Smooth muscle cell (in vitro differentiated cells): ENCODE results near the gene GPC6. TPM values are rescaled to one million over a fixed set of nuclear protein-coding genes. Genes with fewer than 3 reads are reported as not detected.

ENCODE experiments used
- DNase-seq: peaks from one replicate; lab custom pipeline; 2025; ENCODE audit not compliant: unreplicated experiment; lab: John Stamatoyannopoulos, UW
- H2AFZ ChIP-seq: fragments of 200-600 bp; sonication (generic); 2 replicates; pipeline ENCODE4 v1.6.0; 2016; ENCODE audit warnings: antibody characterized with exemption, low read depth, mild to moderate bottlenecking
- H3F3A ChIP-seq: fragments of 200-600 bp; sonication (generic); 2 replicates; pipeline ENCODE4 v1.6.0; 2017; ENCODE audit warnings: antibody characterized with exemption, low read depth
- H3K27ac ChIP-seq: fragments of 200-600 bp; sonication (generic); 2 replicates; pipeline ENCODE4 v1.5.1; 2016; ENCODE audit warnings: low read depth, mild to moderate bottlenecking
- H3K27me3 ChIP-seq: fragments of 200-600 bp; sonication (generic); 2 replicates; pipeline ENCODE4 v1.6.1; 2016; ENCODE audit warnings: low read depth, mild to moderate bottlenecking
- H3K36me3 ChIP-seq: fragments of 200-600 bp; sonication (generic); 2 replicates; pipeline ENCODE4 v1.5.1; 2016; ENCODE audit warnings: low read depth
- H3K4me1 ChIP-seq: fragments of 200-600 bp; sonication (generic); 2 replicates; pipeline ENCODE4 v1.5.1; 2016; ENCODE audit warnings: low read depth
- H3K4me2 ChIP-seq: fragments of 200-600 bp; sonication (generic); 2 replicates; pipeline ENCODE4 v1.6.0; 2016; ENCODE audit warnings: mild to moderate bottlenecking
- H3K4me3 ChIP-seq: fragments of 200-600 bp; sonication (generic); 2 replicates; pipeline ENCODE4 v1.5.1; 2016; ENCODE audit warnings: mild to moderate bottlenecking
- H3K79me2 ChIP-seq: fragments of 200-600 bp; sonication (generic); 2 replicates; pipeline ENCODE4 v1.6.0; 2016; ENCODE audit warnings: low read depth, mild to moderate bottlenecking
- H3K9ac ChIP-seq: fragments of 200-600 bp; sonication (generic); 2 replicates; pipeline ENCODE4 v1.6.0; 2016; ENCODE audit warnings: low read depth
- H3K9me3 ChIP-seq: fragments of 200-600 bp; sonication (generic); replicated peaks from 2 replicates; pipeline ENCODE4 v1.5.1; 2016; ENCODE audit warnings: low read depth
- H4K20me1 ChIP-seq: fragments of 200-600 bp; sonication (generic); 2 replicates; pipeline ENCODE4 v1.6.0; 2016; ENCODE audit warnings: low read depth
- WGBS: methylation state at CpG from one replicate; pipeline ENCODE4 v1.1.7; 2016; ENCODE audit warnings: low lambda C conversion rate; 5-methylcytosine and 5-hydroxymethylcytosine counted together
- polyA plus RNA-seq: library from polyadenylated mRNA; unstranded; fragments of >200 nt; fragmentation: Nextera tagmentation; extraction: Ambion mirVana; gene quantifications from 2 replicates; pipeline ENCODE4 v1.2.1, GENCODE V29; 2016
- total RNA-seq: library from RNA; depleted of rRNA; stranded (reverse); fragments of >200 nt; gene quantifications from 2 replicates; pipeline ENCODE4 v1.2.3, GENCODE V29; 2014
- TF ChIP-seq, protein P1 (sequence below): fragments of 200-600 bp; sonication (generic); IDR thresholded peaks from 2 replicates; pipeline ENCODE4 v1.5.1; 2017; ENCODE audit warnings: borderline replicate concordance, mild to moderate bottlenecking, antibody characterized with exemption; ENCODE audit not compliant: insufficient read depth, poor library complexity, severe bottlenecking

Gene GPC6
- total and polyA plus RNA-seq, 2 experiments from 2014 or later = 19.7 to 68.5 TPM

- no peaks in the 10 kb centered on the region for H3K36me3 ChIP-seq
These were observed 186.1 kb downstream of the GPC6 start for GRCh38 chr13:93412676-93413075.

DNA sequence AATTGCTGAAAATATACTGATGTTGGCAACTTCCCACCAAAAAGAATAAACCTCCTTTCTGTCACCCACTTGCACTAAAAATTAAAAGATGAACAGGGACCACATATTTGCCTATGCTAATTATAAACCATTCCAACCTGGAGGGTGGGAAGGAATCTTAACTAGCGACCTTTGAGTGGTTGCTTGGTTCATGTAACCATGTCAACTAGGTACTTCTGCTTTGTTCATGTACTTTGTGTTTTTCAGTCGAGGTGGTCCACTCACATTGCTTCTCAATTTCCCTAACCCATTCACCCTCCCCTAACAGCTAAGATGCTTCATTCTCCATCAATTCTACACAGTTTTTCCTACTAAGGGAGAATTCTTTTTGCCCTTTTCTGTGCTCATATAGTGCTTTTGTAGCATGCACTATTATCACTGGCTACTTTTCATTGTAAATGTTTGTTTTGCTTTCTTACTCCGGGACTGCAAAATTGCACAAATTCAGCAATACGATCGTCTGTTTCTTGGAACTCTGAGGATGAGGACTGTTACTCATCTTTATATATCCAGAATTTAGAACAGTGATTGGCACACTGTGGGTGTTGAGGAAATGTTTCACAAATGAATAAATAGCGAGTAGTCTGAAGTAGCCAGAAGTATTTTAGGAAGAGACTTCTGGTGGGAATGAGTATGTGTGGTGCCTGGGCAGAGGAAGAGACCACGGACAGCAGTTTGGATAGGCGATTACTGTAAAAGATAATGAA is 187.5 kb downstream of the GPC6 start:
- Histone ChIP-seq H3K4me3 (no peak overlapping the region), H3K36me3 (no peaks in the 10 kb centered on the region), H3K4me1 (no peaks in the 10 kb centered on the region), H3K9me3 (no peaks in the 10 kb centered on the region), H3K27me3 (no peaks in the 10 kb centered on the region), H3K4me2 (peak overlapping the region; percentile 77), H3F3A (peaks cover 6% of the 10 kb centered on the region), H4K20me1 (peaks cover 15% of the 10 kb centered on the region), H3K9ac (no peak overlapping the region), H2AFZ (no peak overlapping the region), H3K79me2 (peaks cover 30% of the 10 kb centered on the region), H3K27ac (no peak overlapping the region)
- WGBS = 35% methylated on average over 8 of the region's 8 CpGs
- TF ChIP-seq, protein P1, sequence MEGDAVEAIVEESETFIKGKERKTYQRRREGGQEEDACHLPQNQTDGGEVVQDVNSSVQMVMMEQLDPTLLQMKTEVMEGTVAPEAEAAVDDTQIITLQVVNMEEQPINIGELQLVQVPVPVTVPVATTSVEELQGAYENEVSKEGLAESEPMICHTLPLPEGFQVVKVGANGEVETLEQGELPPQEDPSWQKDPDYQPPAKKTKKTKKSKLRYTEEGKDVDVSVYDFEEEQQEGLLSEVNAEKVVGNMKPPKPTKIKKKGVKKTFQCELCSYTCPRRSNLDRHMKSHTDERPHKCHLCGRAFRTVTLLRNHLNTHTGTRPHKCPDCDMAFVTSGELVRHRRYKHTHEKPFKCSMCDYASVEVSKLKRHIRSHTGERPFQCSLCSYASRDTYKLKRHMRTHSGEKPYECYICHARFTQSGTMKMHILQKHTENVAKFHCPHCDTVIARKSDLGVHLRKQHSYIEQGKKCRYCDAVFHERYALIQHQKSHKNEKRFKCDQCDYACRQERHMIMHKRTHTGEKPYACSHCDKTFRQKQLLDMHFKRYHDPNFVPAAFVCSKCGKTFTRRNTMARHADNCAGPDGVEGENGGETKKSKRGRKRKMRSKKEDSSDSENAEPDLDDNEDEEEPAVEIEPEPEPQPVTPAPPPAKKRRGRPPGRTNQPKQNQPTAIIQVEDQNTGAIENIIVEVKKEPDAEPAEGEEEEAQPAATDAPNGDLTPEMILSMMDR = no peak
- no peak for DNase-seq

More at GRCh38 chr13:93412676-93413075, 186.1 kb downstream of the GPC6 start:
- no peaks in the 10 kb centered on the region for H3K27me3 ChIP-seq
- TF ChIP-seq, protein P1 = no peak
- H3K79me2 ChIP-seq = peaks cover 17% of the 10 kb centered on the region
- no peak overlapping the region for H3K27ac ChIP-seq
- DNase-seq = no peak
- H4K20me1 ChIP-seq = peaks cover 15% of the 10 kb centered on the region
- H3K4me2 ChIP-seq = no peak overlapping the region
- no peak overlapping the region for H2AFZ ChIP-seq
- peaks cover 6% of the 10 kb centered on the region for H3F3A ChIP-seq
- no peaks in the 10 kb centered on the region for H3K4me1 ChIP-seq
- no peak overlapping the region for H3K4me3 ChIP-seq
- no peak overlapping the region for H3K9ac ChIP-seq
- no peaks in the 10 kb centered on the region for H3K9me3 ChIP-seq

GRCh38 chr13:93416736-93417355 is 190.2 kb downstream of the GPC6 start:
- H3K36me3 ChIP-seq = no peaks in the 10 kb centered on the region
- 33% methylated on average over 1 of the region's 1 CpG for WGBS
- H3K27ac ChIP-seq = peak overlapping the region; percentile 1
- DNase-seq = no peak
- no peak overlapping the region for H3K4me2 ChIP-seq
- H3F3A ChIP-seq = peaks cover 6% of the 10 kb centered on the region
- no peak overlapping the region for H3K4me3 ChIP-seq
- H3K27me3 ChIP-seq = no peaks in the 10 kb centered on the region
- H2AFZ ChIP-seq = no peak overlapping the region
- H4K20me1 ChIP-seq = peaks cover 15% of the 10 kb centered on the region
- TF ChIP-seq, protein P1 = no peak
- H3K79me2 ChIP-seq = peaks cover 37% of the 10 kb centered on the region
- no peaks in the 10 kb centered on the region for H3K9me3 ChIP-seq
- no peaks in the 10 kb centered on the region for H3K4me1 ChIP-seq
- no peak overlapping the region for H3K9ac ChIP-seq
